ENCODE results near the gene MOV10L1.

Gene MOV10L1

DNA sequence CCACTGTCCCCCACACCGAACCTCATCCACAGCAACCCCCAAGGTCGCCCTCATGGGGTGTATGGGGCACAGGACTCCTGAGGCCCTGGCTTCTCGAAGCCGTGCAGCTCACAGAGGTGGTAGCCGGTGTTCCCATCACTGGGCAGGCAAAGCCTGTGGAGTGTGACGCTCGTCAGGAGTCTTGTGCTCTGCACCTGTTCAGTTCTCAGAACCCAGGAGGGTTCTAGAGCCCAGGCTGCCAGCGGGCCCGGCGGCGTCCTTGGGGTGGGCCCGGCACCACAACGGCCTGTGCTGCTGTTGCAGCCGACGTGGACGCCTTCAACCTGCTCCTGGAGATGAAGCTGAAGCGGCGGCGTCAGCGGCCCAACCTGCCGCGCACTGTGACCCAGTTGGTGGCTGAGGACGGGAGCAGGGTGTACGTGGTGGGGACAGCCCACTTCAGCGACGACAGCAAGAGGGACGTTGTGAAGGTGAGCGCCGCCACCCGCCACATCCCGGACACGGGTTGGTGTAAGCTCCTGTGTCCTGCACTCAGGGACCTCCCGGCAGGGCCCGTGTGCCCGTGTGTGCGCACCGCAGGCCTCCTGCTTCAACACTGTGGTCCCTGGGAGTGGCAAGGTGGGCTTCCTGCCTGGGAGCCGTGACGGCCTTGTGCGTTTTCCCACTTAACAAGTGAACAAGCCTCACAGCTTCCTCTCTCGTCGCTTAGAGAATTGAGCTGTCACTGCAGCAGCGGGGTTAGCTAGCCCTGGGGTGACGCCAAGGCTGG lies 104.4 kb downstream of the MOV10L1 start:
- TF ChIP-seq, protein P1, sequence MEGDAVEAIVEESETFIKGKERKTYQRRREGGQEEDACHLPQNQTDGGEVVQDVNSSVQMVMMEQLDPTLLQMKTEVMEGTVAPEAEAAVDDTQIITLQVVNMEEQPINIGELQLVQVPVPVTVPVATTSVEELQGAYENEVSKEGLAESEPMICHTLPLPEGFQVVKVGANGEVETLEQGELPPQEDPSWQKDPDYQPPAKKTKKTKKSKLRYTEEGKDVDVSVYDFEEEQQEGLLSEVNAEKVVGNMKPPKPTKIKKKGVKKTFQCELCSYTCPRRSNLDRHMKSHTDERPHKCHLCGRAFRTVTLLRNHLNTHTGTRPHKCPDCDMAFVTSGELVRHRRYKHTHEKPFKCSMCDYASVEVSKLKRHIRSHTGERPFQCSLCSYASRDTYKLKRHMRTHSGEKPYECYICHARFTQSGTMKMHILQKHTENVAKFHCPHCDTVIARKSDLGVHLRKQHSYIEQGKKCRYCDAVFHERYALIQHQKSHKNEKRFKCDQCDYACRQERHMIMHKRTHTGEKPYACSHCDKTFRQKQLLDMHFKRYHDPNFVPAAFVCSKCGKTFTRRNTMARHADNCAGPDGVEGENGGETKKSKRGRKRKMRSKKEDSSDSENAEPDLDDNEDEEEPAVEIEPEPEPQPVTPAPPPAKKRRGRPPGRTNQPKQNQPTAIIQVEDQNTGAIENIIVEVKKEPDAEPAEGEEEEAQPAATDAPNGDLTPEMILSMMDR (IDR thresholded peaks at IDR 0.05; ENCODE audit: insufficient read depth, low read depth, low read length, missing control alignments), result no peak
- no peak for DNase-seq (ENCODE audit: low read depth)
- no peak overlapping the region for H3K4me3 ChIP-seq (ENCODE audit: low read length)

DNA sequence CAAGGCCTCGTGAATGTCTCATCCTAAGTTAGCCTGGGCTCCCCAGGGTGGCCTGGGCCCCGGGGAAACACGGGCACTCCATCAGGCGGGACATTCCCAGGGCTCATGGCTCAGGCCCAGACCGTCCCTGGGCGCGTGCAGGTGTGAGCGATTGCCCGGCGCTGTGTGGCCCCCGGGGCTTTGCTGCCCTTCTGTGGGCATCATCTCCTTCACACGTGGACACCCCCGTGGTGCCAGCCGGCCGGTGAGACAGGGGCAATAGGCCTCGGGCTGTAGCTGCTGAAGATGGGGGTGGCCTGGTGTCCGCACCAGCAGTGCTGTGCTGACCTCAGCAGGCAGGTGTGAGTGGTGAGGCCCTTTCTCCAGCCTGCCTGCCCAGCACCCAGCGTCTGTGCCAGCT lies 106.5 kb downstream of the MOV10L1 start:
- H3K4me3 ChIP-seq (ENCODE audit: low read length), result no peak overlapping the region
- no peak for DNase-seq (ENCODE audit: low read depth)
- TF ChIP-seq, protein P1 (IDR thresholded peaks at IDR 0.05; ENCODE audit: insufficient read depth, low read depth, low read length, missing control alignments), result no peak

DNA sequence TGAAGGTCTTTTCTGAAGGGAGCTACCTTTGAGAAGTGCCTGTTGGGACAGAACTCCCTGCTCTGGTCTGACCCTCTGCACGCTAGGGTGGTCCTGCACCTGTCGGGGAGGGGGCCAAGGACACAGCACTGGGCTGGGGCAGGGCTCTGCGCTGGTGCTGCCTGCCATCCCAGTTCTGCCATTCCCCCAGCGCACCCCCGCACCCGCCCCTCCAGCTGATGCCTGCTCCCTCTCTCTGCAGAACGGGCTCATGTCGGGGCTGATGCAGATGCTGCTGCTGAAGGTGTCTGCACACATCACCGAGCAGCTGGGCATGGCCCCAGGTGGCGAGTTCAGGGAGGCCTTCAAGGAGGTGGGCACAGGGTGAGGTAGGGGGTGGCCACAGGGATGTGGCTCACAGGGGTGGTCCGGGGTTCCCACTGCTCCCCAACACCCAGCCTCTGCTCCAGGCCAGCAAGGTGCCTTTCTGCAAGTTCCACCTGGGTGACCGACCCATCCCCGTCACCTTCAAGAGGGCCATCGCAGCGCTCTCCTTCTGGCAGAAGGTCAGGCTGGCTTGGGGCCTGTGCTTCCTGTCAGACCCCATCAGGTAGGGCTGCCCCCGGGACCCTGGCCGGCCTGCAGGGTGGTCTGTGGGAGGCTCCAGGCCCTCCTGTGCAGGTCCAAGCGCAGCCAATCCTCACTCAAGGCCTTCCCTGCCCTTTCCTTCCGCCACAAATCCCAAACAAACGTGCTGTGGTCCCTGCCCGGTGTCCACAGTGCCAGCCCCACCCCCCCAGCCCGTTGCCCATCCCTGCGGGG lies 107.4 kb downstream of the MOV10L1 start:
- H3K4me3 ChIP-seq (ENCODE audit: low read length), result no peak overlapping the region
- TF ChIP-seq, protein P1 (IDR thresholded peaks at IDR 0.05; ENCODE audit: insufficient read depth, low read depth, low read length, missing control alignments), result no peak
- no peak for DNase-seq (ENCODE audit: low read depth)

DNA sequence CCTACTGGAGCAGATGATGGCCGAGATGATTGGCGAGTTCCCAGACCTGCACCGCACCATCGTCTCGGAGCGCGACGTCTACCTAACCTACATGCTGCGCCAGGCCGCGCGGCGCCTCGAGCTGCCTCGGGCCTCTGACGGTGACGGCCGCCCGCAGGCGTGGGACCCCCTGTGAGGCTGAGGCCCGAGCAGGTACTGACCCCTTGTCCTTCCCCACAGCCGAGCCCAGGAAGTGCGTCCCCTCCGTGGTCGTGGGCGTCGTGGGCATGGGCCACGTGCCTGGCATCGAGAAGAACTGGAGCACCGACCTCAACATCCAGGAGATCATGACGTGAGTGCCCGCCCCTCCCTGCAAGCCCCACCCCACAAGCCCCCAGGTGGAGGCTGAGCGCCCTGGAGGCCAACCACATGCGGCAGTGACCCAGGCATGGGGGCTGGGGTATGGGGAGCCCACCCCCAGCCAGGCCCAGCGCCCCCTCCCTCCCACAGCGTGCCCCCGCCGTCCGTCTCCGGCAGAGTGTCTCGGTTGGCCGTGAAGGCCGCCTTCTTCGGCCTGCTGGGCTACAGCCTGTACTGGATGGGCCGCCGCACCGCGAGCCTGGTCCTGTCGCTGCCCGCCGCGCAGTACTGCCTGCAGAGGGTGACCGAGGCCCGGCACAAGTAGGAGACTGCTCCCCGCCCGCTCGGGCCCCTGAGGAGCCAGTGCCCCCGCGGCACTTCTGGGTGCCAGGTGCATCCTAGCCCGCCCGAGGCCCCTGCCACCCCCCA lies 108.2 kb downstream of the MOV10L1 start:
- no peak for DNase-seq (ENCODE audit: low read depth)
- TF ChIP-seq, protein P1 (IDR thresholded peaks at IDR 0.05; ENCODE audit: insufficient read depth, low read depth, low read length, missing control alignments), result no peak
- no peak overlapping the region for H3K4me3 ChIP-seq (ENCODE audit: low read length)

DNA sequence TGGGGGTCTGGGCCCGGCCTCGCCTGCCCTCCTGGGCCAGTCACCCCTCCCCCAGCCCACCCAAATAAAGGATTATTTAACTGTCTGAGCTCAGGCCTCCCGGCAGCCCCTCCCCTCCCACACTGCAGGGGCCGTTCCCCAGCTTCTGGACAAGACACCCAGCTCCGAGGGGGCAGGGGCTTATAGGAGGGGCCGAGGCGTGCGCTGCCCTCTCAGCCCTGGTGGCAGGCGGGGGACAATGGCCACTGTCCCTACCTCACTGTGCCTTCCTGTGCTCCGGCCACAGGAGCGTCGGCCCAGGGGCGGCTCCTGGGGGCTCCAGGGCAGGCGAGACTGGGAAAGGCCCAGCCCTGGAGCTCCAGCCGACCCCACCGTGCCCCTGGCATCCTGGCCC lies 108.8 kb downstream of the MOV10L1 start:
- DNase-seq (ENCODE audit: low read depth), result no peak
- TF ChIP-seq, protein P1 (IDR thresholded peaks at IDR 0.05; ENCODE audit: insufficient read depth, low read depth, low read length, missing control alignments), result no peak
- no peak overlapping the region for H3K4me3 ChIP-seq (ENCODE audit: low read length)

DNA sequence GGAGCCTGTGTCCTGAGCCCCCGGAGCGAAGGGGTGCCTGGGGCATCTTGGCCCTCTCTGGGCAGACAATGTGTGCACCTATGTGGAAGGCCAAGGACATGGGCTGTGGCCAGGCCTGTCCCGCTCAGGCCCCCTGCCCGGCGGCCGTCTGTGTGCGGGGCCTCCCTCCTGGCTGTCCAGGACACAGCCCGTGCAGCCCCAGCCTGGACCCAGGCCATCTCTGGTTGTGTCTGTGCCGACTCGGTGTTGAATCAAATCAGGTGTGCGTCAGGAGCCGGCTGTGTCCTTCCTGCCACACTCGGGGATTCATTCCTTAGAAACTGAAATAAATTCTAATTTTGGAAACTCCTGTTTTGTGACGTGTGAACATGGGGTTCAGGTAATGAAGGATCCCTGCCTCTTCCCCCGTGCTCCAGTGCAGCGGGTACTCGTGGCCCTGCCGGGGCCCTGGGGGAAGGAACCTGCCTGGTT lies 109.5 kb downstream of the MOV10L1 start:
- no peak overlapping the region for H3K4me3 ChIP-seq (ENCODE audit: low read length)
- TF ChIP-seq, protein P1 (IDR thresholded peaks at IDR 0.05; ENCODE audit: insufficient read depth, low read depth, low read length, missing control alignments), result no peak

More for the DNA sequence above, 109.5 kb downstream of the MOV10L1 start:
- DNase-seq (ENCODE audit: low read depth), result no peak
